CD14-positive monocyte (primary cell): ENCODE results near the gene MAFG. TPM values are rescaled to one million over a fixed set of nuclear protein-coding genes. Genes with fewer than 3 reads are reported as not detected.

Source experiments
- DNase-seq, 3 donors: peaks; one replicate each; pipeline ENCODE4 v3.0.0-alpha.2; 2011 to 2022
- H2AFZ ChIP-seq: 2 replicates; pipeline ENCODE4 v1.6.0; 2012; ENCODE audit warnings: mild to moderate bottlenecking, low read depth, low read length, inconsistent platforms; ENCODE audit not compliant: insufficient read depth, poor library complexity, severe bottlenecking
- H3K27ac ChIP-seq, 2 donors: 1 replicate in 1 of 2; 2 replicates in 1 of 2; pipeline ENCODE4 v1.5.1; 2012 to 2013; ENCODE audit warnings: low read length in 2 of 2, control low read depth in 1 of 2, inconsistent platforms in 1 of 2, low read depth in 1 of 2, mild to moderate bottlenecking in 1 of 2
- H3K27me3 ChIP-seq, 2 donors: one replicate each; pipeline versions ENCODE4 v1.6.0 to v1.6.1; 2011 to 2013; ENCODE audit warnings: low read length in 2 of 2; ENCODE audit not compliant: control insufficient read depth in 2 of 2, insufficient read depth in 2 of 2
- H3K36me3 ChIP-seq, 2 donors: replicated peaks in 1 of 2; 1 replicate in 1 of 2; 2 replicates in 1 of 2; pipeline versions ENCODE4 v1.5.1 to v1.6.1; 2012 to 2013; ENCODE audit warnings: low read length in 2 of 2, control low read depth in 1 of 2, inconsistent platforms in 1 of 2, mild to moderate bottlenecking in 1 of 2; ENCODE audit not compliant: insufficient read depth in 2 of 2, control insufficient read depth in 1 of 2
- H3K4me1 ChIP-seq, 2 donors: 1 replicate in 1 of 2; 2 replicates in 1 of 2; pipeline versions ENCODE4 v1.5.1 to v1.6.1; 2012 to 2013; ENCODE audit warnings: low read length in 2 of 2, control low read depth in 1 of 2, inconsistent platforms in 1 of 2, mild to moderate bottlenecking in 1 of 2, moderate library complexity in 1 of 2; ENCODE audit not compliant: insufficient read depth in 2 of 2, control insufficient read depth in 1 of 2
- H3K4me2 ChIP-seq: replicated peaks from 2 replicates; pipeline ENCODE3; 2012; ENCODE audit warnings: low read length, moderate library complexity, mild to moderate bottlenecking; ENCODE audit not compliant: poor library complexity, severe bottlenecking; ENCODE audit errors: extremely low read depth
- H3K4me3 ChIP-seq, 3 experiments: fragments of 200-600 bp in 1 of 3; sonication (generic) in 1 of 3; replicated peaks in 1 of 3; 1 replicate in 2 of 3; 2 replicates in 1 of 3; pipeline ENCODE4 v1.5.1; 2011 to 2013; ENCODE audit warnings: low read length in 3 of 3, mild to moderate bottlenecking in 3 of 3, control low read depth in 2 of 3, low read depth in 2 of 3, inconsistent platforms in 1 of 3, moderate library complexity in 1 of 3
- H3K79me2 ChIP-seq: 2 replicates; pipeline ENCODE4 v1.6.0; 2012; ENCODE audit warnings: mild to moderate bottlenecking, control low read depth, inconsistent platforms, low read length, moderate library complexity; ENCODE audit not compliant: insufficient read depth
- H3K9ac ChIP-seq: 2 replicates; pipeline ENCODE4 v1.6.0; 2017; ENCODE audit warnings: low read length, mild to moderate bottlenecking; ENCODE audit not compliant: insufficient read depth, poor library complexity, severe bottlenecking
- H3K9me3 ChIP-seq, 2 donors: replicated peaks in 1 of 2; 1 replicate in 1 of 2; 2 replicates in 1 of 2; pipeline versions ENCODE4 v1.5.1 to v1.6.1; 2012 to 2013; ENCODE audit warnings: low read length in 2 of 2, control low read depth in 1 of 2; ENCODE audit not compliant: control insufficient read depth in 1 of 2, insufficient read depth in 1 of 2
- H4K20me1 ChIP-seq: 2 replicates; pipeline ENCODE4 v1.6.0; 2012; ENCODE audit warnings: mild to moderate bottlenecking, low read length, control low read depth, moderate library complexity; ENCODE audit not compliant: insufficient read depth
- H3K27ac Mint-ChIP-seq, 7 donors: one replicate each; pipeline ENCODE4 v1.8.0; 2020; ENCODE audit warnings: mild to moderate bottlenecking in 7 of 7, mixed read lengths in 7 of 7, moderate library complexity in 6 of 7, inconsistent platforms in 2 of 7
- H3K27me3 Mint-ChIP-seq, 3 donors: one replicate each; pipeline ENCODE4 v1.8.0; 2021 to 2022; ENCODE audit warnings: low read depth in 3 of 3, mild to moderate bottlenecking in 3 of 3, mixed read lengths in 3 of 3, moderate library complexity in 3 of 3, inconsistent platforms in 1 of 3
- H3K36me3 Mint-ChIP-seq, 2 donors: one replicate each; pipeline ENCODE4 v1.8.0; 2020; ENCODE audit warnings: mixed read lengths in 2 of 2, inconsistent platforms in 1 of 2, mild to moderate bottlenecking in 1 of 2
- H3K4me1 Mint-ChIP-seq: one replicate; pipeline ENCODE4 v1.8.0; 2020; ENCODE audit warnings: mild to moderate bottlenecking, mixed read lengths
- H3K4me3 Mint-ChIP-seq, 2 donors: one replicate each; pipeline ENCODE4 v1.8.0; 2020; ENCODE audit warnings: mild to moderate bottlenecking in 2 of 2, mixed read lengths in 2 of 2, moderate library complexity in 1 of 2
- H3K9me3 Mint-ChIP-seq, 7 donors: one replicate each; pipeline ENCODE4 v1.8.0; 2020 to 2022; ENCODE audit warnings: mixed read lengths in 7 of 7, mild to moderate bottlenecking in 6 of 7, moderate library complexity in 6 of 7, inconsistent platforms in 2 of 7
- WGBS: methylation state at CpG from one replicate; pipeline ENCODE4 v1.1.5; 2013; ENCODE audit warnings: missing lambda C conversion rate; ENCODE audit not compliant: insufficient coverage; 5-methylcytosine and 5-hydroxymethylcytosine counted together
- intact Hi-C, 2 donors: fragments of 100-400 bp; cut with micrococcal nuclease; formaldehyde crosslinking; loops; one replicate each; pipeline versions ENCODE4 v1.15.0 to v1.15.1; 2023
- polyA plus RNA-seq, 3 donors: library from polyadenylated mRNA; depleted of rRNA in 1 of 3; unstranded in 2 of 3; stranded (reverse) in 1 of 3; fragments of 300-500 nt in 2 of 3; fragments of >200 nt in 1 of 3; fragmentation: Illumina TruSeq in 2 of 3; gene quantifications; 1 replicate in 2 of 3; 2 replicates in 1 of 3; pipeline ENCODE4 v1.2.3, GENCODE V29; 2012 to 2021
- TF ChIP-seq, protein P1 (sequence below): fragments of 200-600 bp; IDR thresholded peaks from one replicate; pipeline ENCODE4 v1.8.0; 2022; ENCODE audit warnings: antibody characterized with exemption, mild to moderate bottlenecking

MAFG gene
- polyA plus RNA-seq, 3 donors = 7.4 to 66.0 (median 7.6) TPM

DNA sequence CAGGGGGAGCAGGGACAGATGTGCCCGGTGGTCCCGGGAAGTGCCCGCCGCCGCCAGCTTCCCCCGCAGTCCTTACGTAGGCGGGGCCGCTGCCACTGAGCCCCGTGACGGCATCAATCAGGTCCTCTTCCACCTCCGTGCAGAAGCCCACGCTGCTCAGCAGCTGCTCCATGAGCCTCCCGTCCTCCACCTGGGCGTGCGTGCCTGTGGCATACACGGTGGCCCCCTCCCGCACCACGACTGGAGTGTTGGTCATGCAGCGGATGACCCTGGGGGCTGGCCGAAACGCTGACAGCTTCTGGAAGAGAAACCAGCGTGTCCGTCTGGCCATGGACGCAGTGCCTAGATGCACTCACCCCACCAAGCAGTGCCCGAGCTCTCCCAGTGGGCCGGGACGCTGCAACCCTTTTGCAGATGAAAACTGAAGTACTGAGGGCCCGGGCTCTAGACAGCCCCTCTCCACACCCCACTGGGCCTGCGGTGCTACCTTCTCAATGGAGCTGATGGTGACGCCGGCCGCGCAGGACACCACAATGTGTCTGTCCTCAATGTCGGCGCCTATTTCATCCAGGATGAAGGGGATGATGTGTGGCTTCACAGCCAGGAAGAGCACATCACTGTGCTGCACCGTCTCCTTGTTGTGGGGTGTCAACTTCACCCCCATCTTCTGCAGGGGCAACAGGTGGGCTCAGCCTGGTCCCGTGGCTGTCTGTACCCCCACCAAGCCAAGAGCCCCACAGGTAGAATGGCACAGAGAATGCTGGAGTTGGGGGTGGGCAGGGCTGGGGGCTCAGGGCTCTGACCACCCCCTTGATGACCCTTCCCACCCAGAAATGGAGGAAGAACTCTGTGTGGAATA, 7.5 kb upstream of the MAFG start:
- H3K4me3 Mint-ChIP-seq = no peak overlapping the region
- H3K4me1 Mint-ChIP-seq = peaks cover 20% of the 10 kb centered on the region
- H3K36me3 ChIP-seq = no peaks in the 10 kb centered on the region
- H3K27ac Mint-ChIP-seq = no peak overlapping the region
- H3K36me3 Mint-ChIP-seq = no peaks in the 10 kb centered on the region
- no peak overlapping the region for H3K4me3 ChIP-seq
- H2AFZ ChIP-seq = no peak overlapping the region
- TF ChIP-seq, protein P1, sequence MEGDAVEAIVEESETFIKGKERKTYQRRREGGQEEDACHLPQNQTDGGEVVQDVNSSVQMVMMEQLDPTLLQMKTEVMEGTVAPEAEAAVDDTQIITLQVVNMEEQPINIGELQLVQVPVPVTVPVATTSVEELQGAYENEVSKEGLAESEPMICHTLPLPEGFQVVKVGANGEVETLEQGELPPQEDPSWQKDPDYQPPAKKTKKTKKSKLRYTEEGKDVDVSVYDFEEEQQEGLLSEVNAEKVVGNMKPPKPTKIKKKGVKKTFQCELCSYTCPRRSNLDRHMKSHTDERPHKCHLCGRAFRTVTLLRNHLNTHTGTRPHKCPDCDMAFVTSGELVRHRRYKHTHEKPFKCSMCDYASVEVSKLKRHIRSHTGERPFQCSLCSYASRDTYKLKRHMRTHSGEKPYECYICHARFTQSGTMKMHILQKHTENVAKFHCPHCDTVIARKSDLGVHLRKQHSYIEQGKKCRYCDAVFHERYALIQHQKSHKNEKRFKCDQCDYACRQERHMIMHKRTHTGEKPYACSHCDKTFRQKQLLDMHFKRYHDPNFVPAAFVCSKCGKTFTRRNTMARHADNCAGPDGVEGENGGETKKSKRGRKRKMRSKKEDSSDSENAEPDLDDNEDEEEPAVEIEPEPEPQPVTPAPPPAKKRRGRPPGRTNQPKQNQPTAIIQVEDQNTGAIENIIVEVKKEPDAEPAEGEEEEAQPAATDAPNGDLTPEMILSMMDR = no peak
- no peak overlapping the region for H3K27ac ChIP-seq
- peaks cover 38 to 67% (median 44%) of the 10 kb centered on the region in 3 donors for H3K27me3 Mint-ChIP-seq
- H3K9ac ChIP-seq = no peak overlapping the region
- 95% methylated on average over 31 of the region's 38 CpGs for WGBS
- no peaks in the 10 kb centered on the region for H3K79me2 ChIP-seq
- no peak overlapping the region for H3K4me2 ChIP-seq
- peaks cover 0 to 38% of the 10 kb centered on the region in 2 donors for H3K27me3 ChIP-seq
- peaks cover 0 to 4% (median 0%) of the 10 kb centered on the region in 7 donors for H3K9me3 Mint-ChIP-seq
- H3K4me1 ChIP-seq = peaks cover 10 to 16% of the 10 kb centered on the region in 2 donors
- no peak for DNase-seq
- intact Hi-C loops = no loop called here
- no peaks in the 10 kb centered on the region for H3K9me3 ChIP-seq
- H4K20me1 ChIP-seq = no peaks in the 10 kb centered on the region

DNA sequence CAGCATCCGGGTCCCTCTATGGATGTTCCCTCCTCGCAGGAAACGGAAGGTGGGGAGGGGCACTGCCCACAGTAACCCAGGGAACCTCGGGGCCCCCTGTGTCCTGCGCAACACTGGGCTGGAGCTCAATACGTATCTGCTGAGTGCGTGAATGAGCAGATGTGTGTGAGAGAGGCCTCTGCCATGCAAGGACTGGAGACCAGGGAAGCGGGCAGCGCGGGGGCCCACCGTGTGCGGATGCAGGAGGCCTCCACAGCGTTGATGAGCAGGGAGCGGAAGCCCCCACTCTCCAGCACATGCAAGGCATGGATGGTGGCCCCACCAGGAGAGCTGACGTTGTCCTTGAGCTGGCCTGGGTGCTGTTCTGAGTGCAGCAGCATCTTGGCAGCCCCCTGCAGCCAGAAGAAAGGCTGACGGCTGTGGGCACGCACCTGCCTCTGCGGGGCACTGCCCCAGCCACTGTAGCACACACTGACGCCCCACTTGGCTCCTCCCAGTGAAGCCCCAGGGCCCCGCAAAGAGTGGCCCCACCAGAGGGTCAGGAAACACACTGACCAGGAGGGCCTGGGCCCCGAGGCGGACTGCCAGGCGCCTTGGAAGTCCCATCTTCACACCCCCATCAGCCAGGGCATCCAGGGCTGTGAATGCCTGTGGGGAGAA, 6.7 kb upstream of the MAFG start:
- Mint-ChIP-seq H3K36me3 (no peaks in the 10 kb centered on the region), H3K27ac (no peak overlapping the region), H3K27me3 (peaks cover 45 to 68% (median 47%) of the 10 kb centered on the region in 3 donors), H3K4me3 (peak overlapping the region in 1 of 2 donors; percentile 34), H3K9me3 (peaks cover 0 to 5% (median 0%) of the 10 kb centered on the region in 7 donors), H3K4me1 (peaks cover 20% of the 10 kb centered on the region)
- Histone ChIP-seq H3K9me3 (no peaks in the 10 kb centered on the region), H3K27ac (no peak overlapping the region), H4K20me1 (no peaks in the 10 kb centered on the region), H3K9ac (no peak overlapping the region), H3K4me1 (peaks cover 10 to 16% of the 10 kb centered on the region in 2 donors), H3K4me2 (no peak overlapping the region), H3K4me3 (no peak overlapping the region), H2AFZ (no peak overlapping the region), H3K27me3 (peaks cover 0 to 46% of the 10 kb centered on the region in 2 donors), H3K36me3 (no peaks in the 10 kb centered on the region), H3K79me2 (no peaks in the 10 kb centered on the region)
- DNase-seq = no peak
- TF ChIP-seq, protein P1 = no peak
- intact Hi-C loops = no loop called here
- 87% methylated on average over 18 of the region's 23 CpGs for WGBS
